Measurements from ENCODE around the gene THAP7. TPM values are rescaled to one million over a fixed set of nuclear protein-coding genes. Genes with fewer than 3 reads are reported as not detected.
"Not testable (repeated sequence)": the region's sequence is repeated elsewhere in the genome, so short reads cannot be mapped to it uniquely, and the experiment has no call there.

THAP7 gene
- 25.5 TPM for total RNA-seq
- 44.1 TPM for polyA plus RNA-seq (ENCODE audit: insufficient read depth, low read depth, low replicate concordance)
- long read RNA-seq, donor 1, transcript THAP7-208 (3 exons, 1,957 nt): major isoform, 5 of 10 reads
- long read RNA-seq, donor 1, partial matches to known transcripts: 0 of 10 reads
- long read RNA-seq, donor 1, other reads (novel, unspliced or antisense): 0 of 10 reads
- long read RNA-seq, donor 2, transcript THAP7-202 (5 exons, 1,144 nt): major isoform, 8 of 18 reads
- long read RNA-seq, donor 2, partial matches to known transcripts: 0 of 18 reads
- long read RNA-seq, donor 2, other reads (novel, unspliced or antisense): 0 of 18 reads
- long read RNA-seq, donor 3, transcript THAP7-202 (5 exons, 1,144 nt): major isoform, 5 of 10 reads
- long read RNA-seq, donor 3, partial matches to known transcripts: 0 of 10 reads
- long read RNA-seq, donor 3, other reads (novel, unspliced or antisense): 0 of 10 reads
- long read RNA-seq, donor 4, transcript THAP7-204 (2 exons, 1,809 nt): major isoform, 6 of 15 reads
- long read RNA-seq, donor 4, transcript THAP7-208 (3 exons, 1,957 nt): minor isoform, 5 of 15 reads
- long read RNA-seq, donor 4, partial matches to known transcripts: 0 of 15 reads
- long read RNA-seq, donor 4, other reads (novel, unspliced or antisense): 0 of 15 reads
- long read RNA-seq, donor 5, partial matches to known transcripts: 0 of 1 reads
- long read RNA-seq, donor 5, other reads (novel, unspliced or antisense): 0 of 1 reads
- long read RNA-seq, donor 6, transcript THAP7-202 (5 exons, 1,144 nt): major isoform, 8 of 15 reads
- long read RNA-seq, donor 6, transcript THAP7-208 (3 exons, 1,957 nt): minor isoform, 5 of 15 reads
- long read RNA-seq, donor 6, partial matches to known transcripts: 0 of 15 reads
- long read RNA-seq, donor 6, other reads (novel, unspliced or antisense): 0 of 15 reads
- long read RNA-seq, donor 7, transcript THAP7-208 (3 exons, 1,957 nt): minor isoform, 8 of 29 reads
- long read RNA-seq, donor 7, transcript THAP7-202 (5 exons, 1,144 nt): minor isoform, 5 of 29 reads
- long read RNA-seq, donor 7, transcript THAP7-204 (2 exons, 1,809 nt): major isoform, 9 of 29 reads
- long read RNA-seq, donor 7, partial matches to known transcripts: 0 of 29 reads
- long read RNA-seq, donor 7, other reads (novel, unspliced or antisense): 5 of 29 reads
- long read RNA-seq, donor 8, transcript THAP7-202 (5 exons, 1,144 nt): major isoform, 8 of 18 reads
- long read RNA-seq, donor 8, partial matches to known transcripts: 0 of 18 reads
- long read RNA-seq, donor 8, other reads (novel, unspliced or antisense): 0 of 18 reads
- long read RNA-seq, donor 9, partial matches to known transcripts: 0 of 9 reads
- long read RNA-seq, donor 9, other reads (novel, unspliced or antisense): 0 of 9 reads
- long read RNA-seq, donor 10, transcript THAP7-202 (5 exons, 1,144 nt): major isoform, 5 of 16 reads
- long read RNA-seq, donor 10, partial matches to known transcripts: 0 of 16 reads
- long read RNA-seq, donor 10, other reads (novel, unspliced or antisense): 0 of 16 reads

GRCh38 chr22:21001601-21002325 is at the start of gene THAP7:
THAP7 (minus strand) TSS chr22:21002118; CDS start chr22:21001911, 207 bp downstream.
- peak; percentile 96 to 99 (median 98) for DNase-seq
- peaks cover 0 to 27% (median 4%) of the 10 kb centered on the region in 3 donors for H3K4me1 ChIP-seq (ENCODE audit: control insufficient read depth in 2 of 3, insufficient read depth in 2 of 3, low read depth in 1 of 3, low read length in 3 of 3)
- FAIRE-seq: no peak
- H3K27ac ChIP-seq (ENCODE audit: low read depth in 2 of 2, low read length in 2 of 2): peak within 1 kb of the TSS; percentile 95 to 99
- intact Hi-C loops (cut with DNase I): no loop called here
- peak within 1 kb of the TSS; percentile 80 to 95 (median 88) for H3K9ac ChIP-seq (ENCODE audit: low read length in 3 of 3)
- no peaks in the 10 kb centered on the region for H3K27me3 ChIP-seq (ENCODE audit: control insufficient read depth, insufficient read depth, low read length)
- TF ChIP-seq CTCF (IDR thresholded peaks at IDR 0.05; ENCODE audit: borderline replicate concordance, extremely low read depth, insufficient read depth): no peak
- H3K36me3 ChIP-seq (ENCODE audit: control insufficient read depth in 2 of 3, insufficient read depth in 3 of 3, low read length in 3 of 3): peaks cover 0 to 6% (median 3%) of the 10 kb centered on the region in 3 donors
- H3K9me3 ChIP-seq (ENCODE audit: control insufficient read depth in 2 of 3, insufficient read depth in 1 of 3, low read length in 3 of 3): no peaks in the 10 kb centered on the region
- peak within 1 kb of the TSS; percentile 38 to 91 (median 78) for H3K4me3 ChIP-seq (ENCODE audit: low read length in 3 of 3)

GRCh38 chr22:21051145-21051830 is 49.4 kb upstream of the THAP7 start:
- no peaks in the 10 kb centered on the region for H3K27me3 ChIP-seq (ENCODE audit: control insufficient read depth, insufficient read depth, low read length)
- H3K36me3 ChIP-seq (ENCODE audit: control insufficient read depth in 2 of 3, insufficient read depth in 3 of 3, low read length in 3 of 3): no peaks in the 10 kb centered on the region
- H3K9ac ChIP-seq (ENCODE audit: low read length in 3 of 3): no peak overlapping the region
- no peak for FAIRE-seq
- peak in 1 of 5 donors; percentile 41 for DNase-seq
- no peak overlapping the region for H3K27ac ChIP-seq (ENCODE audit: low read depth in 2 of 2, low read length in 2 of 2)
- no peaks in the 10 kb centered on the region for H3K9me3 ChIP-seq (ENCODE audit: control insufficient read depth in 2 of 3, insufficient read depth in 1 of 3, low read length in 3 of 3)
- no peaks in the 10 kb centered on the region for H3K4me1 ChIP-seq (ENCODE audit: control insufficient read depth in 2 of 3, insufficient read depth in 2 of 3, low read depth in 1 of 3, low read length in 3 of 3)
- intact Hi-C loops (cut with DNase I): no loop called here
- no peak overlapping the region for H3K4me3 ChIP-seq (ENCODE audit: low read length in 3 of 3)
- TF ChIP-seq CTCF (IDR thresholded peaks at IDR 0.05; ENCODE audit: borderline replicate concordance, extremely low read depth, insufficient read depth): no peak

- H3K4me3 ChIP-seq (ENCODE audit: low read length in 3 of 3); H3K27ac ChIP-seq (ENCODE audit: low read depth in 2 of 2, low read length in 2 of 2); H3K36me3 ChIP-seq (ENCODE audit: control insufficient read depth in 2 of 3, insufficient read depth in 3 of 3, low read length in 3 of 3); H3K9me3 ChIP-seq (ENCODE audit: control insufficient read depth in 2 of 3, insufficient read depth in 1 of 3, low read length in 3 of 3); H3K9ac ChIP-seq (ENCODE audit: low read length in 3 of 3); DNase-seq; intact Hi-C loops (cut with DNase I); FAIRE-seq; H3K27me3 ChIP-seq (ENCODE audit: control insufficient read depth, insufficient read depth, low read length); H3K4me1 ChIP-seq (ENCODE audit: control insufficient read depth in 2 of 3, insufficient read depth in 2 of 3, low read depth in 1 of 3, low read length in 3 of 3): not testable (repeated sequence)
Observed at GRCh38 chr22:21048965-21049364, 47.0 kb upstream of the THAP7 start.

GRCh38 chr22:21048448-21048847 is 46.5 kb upstream of the THAP7 start:
- H3K9me3 ChIP-seq (ENCODE audit: control insufficient read depth in 2 of 3, insufficient read depth in 1 of 3, low read length in 3 of 3); H3K4me3 ChIP-seq (ENCODE audit: low read length in 3 of 3); H3K27me3 ChIP-seq (ENCODE audit: control insufficient read depth, insufficient read depth, low read length); H3K27ac ChIP-seq (ENCODE audit: low read depth in 2 of 2, low read length in 2 of 2); DNase-seq; H3K4me1 ChIP-seq (ENCODE audit: control insufficient read depth in 2 of 3, insufficient read depth in 2 of 3, low read depth in 1 of 3, low read length in 3 of 3); FAIRE-seq; intact Hi-C loops (cut with DNase I); H3K36me3 ChIP-seq (ENCODE audit: control insufficient read depth in 2 of 3, insufficient read depth in 3 of 3, low read length in 3 of 3); H3K9ac ChIP-seq (ENCODE audit: low read length in 3 of 3): not testable (repeated sequence)
